Endothelial cell of umbilical vein (primary cell): ENCODE measurements around the gene SFTA2. TPM values are rescaled to one million over a fixed set of nuclear protein-coding genes. Genes with fewer than 3 reads are reported as not detected.

Source experiments
- BruUV-seq: library from RNA; stranded (reverse); fragments of 400-500 nt; replicated peaks from 2 replicates; lab custom pipeline; 2021; lab: Mats Ljungman, UMichigan
- CTCF ChIA-PET: fragments of 300-600, 350-600 bp; sonication (Branson Sonifier 250); formaldehyde crosslinking; loops from one replicate; lab custom pipeline; 2021; ENCODE audit warnings: antibody characterized with exemption, inconsistent platforms; lab: Charles Lee
- POLR2A ChIA-PET: fragments of 300-600, 350-600 bp; sonication (Branson Sonifier 250); formaldehyde crosslinking; loops from one replicate; lab custom pipeline; 2021; ENCODE audit warnings: antibody characterized with exemption, inconsistent platforms; lab: Charles Lee
- DNase-seq: peaks from one replicate; pipeline ENCODE4 v3.0.0-alpha.2; 2011; ENCODE audit warnings: low read depth, low spot score
- FAIRE-seq: peaks from 2 replicates; lab custom pipeline; 2011; peaks lifted over from hg19 to GRCh38; lab: Jason Lieb, UNC
- H2AFZ ChIP-seq: 2 replicates; pipeline ENCODE4 v1.6.0; 2012; ENCODE audit warnings: low read depth, low read length, control low read depth, inconsistent platforms
- H3K27ac ChIP-seq: 2 replicates; pipeline ENCODE4 v1.5.1; 2011; ENCODE audit warnings: low read depth, mild to moderate bottlenecking, control low read depth, low read length, moderate library complexity; ENCODE audit not compliant: insufficient read depth
- H3K27me3 ChIP-seq, 2 experiments: 2 replicates each; pipeline versions ENCODE4 v1.6.0 to v1.6.1; 2011; ENCODE audit warnings: low read length in 2 of 2, mixed read lengths in 1 of 2; ENCODE audit not compliant: control insufficient read depth in 2 of 2, insufficient read depth in 2 of 2
- H3K36me3 ChIP-seq, 2 experiments: 2 replicates in 1 of 2; 3 replicates in 1 of 2; pipeline ENCODE4 v1.5.1; 2011; ENCODE audit warnings: low read length in 2 of 2, mild to moderate bottlenecking in 1 of 2, moderate library complexity in 1 of 2; ENCODE audit not compliant: control insufficient read depth in 2 of 2, insufficient read depth in 2 of 2; ENCODE audit errors: extremely low read depth in 1 of 2
- H3K4me1 ChIP-seq: 3 replicates; pipeline ENCODE4 v1.5.1; 2011; ENCODE audit warnings: mild to moderate bottlenecking, low read length; ENCODE audit not compliant: control insufficient read depth, insufficient read depth; ENCODE audit errors: extremely low read depth
- H3K4me2 ChIP-seq: 2 replicates; pipeline ENCODE4 v1.6.1; 2011; ENCODE audit warnings: low read length, control low read depth, mixed read lengths; ENCODE audit not compliant: insufficient read depth
- H3K4me3 ChIP-seq, 3 experiments: fragments of 200-600 bp in 1 of 3; sonication (generic), shearing (Covaris generic) in 1 of 3; replicated peaks in 1 of 3; 2 replicates each; pipeline ENCODE4 v1.5.1; 2011 to 2016; ENCODE audit warnings: control low read depth in 3 of 3, low read length in 3 of 3, mild to moderate bottlenecking in 2 of 3, inconsistent platforms in 1 of 3, low read depth in 1 of 3, moderate library complexity in 1 of 3; ENCODE audit not compliant: insufficient read depth in 1 of 3
- H3K79me2 ChIP-seq: 2 replicates; pipeline ENCODE4 v1.6.0; 2012; ENCODE audit warnings: low read length, inconsistent platforms; ENCODE audit not compliant: control insufficient read depth, insufficient read depth
- H3K9ac ChIP-seq: replicated peaks from 2 replicates; pipeline ENCODE3; 2011; ENCODE audit warnings: low read length, control low read depth; ENCODE audit not compliant: insufficient read depth; ENCODE audit errors: extremely low read depth
- H3K9me1 ChIP-seq: replicated peaks from 3 replicates; pipeline ENCODE4 v1.6.0; 2011; ENCODE audit warnings: mild to moderate bottlenecking, low read length; ENCODE audit not compliant: control insufficient read depth, insufficient read depth; ENCODE audit errors: extremely low read depth
- H3K9me3 ChIP-seq: replicated peaks from 2 replicates; pipeline ENCODE4 v1.5.1; 2012; ENCODE audit warnings: low read length, inconsistent platforms; ENCODE audit not compliant: control insufficient read depth, insufficient read depth
- H4K20me1 ChIP-seq: replicated peaks from 2 replicates; pipeline ENCODE3; 2011; ENCODE audit warnings: mild to moderate bottlenecking, low read length; ENCODE audit not compliant: control insufficient read depth, insufficient read depth; ENCODE audit errors: extremely low read depth
- EZH2 ChIP-seq: IDR thresholded peaks from 2 replicates; pipeline ENCODE4 v1.6.1; 2012; ENCODE audit warnings: borderline replicate concordance, low read depth, mild to moderate bottlenecking, moderate library complexity, low read length, inconsistent platforms; ENCODE audit not compliant: severe bottlenecking
- FOS ChIP-seq: IDR thresholded peaks from 2 replicates; pipeline ENCODE4 v1.6.1; 2011; ENCODE audit warnings: mild to moderate bottlenecking, low read length, moderate library complexity, borderline replicate concordance; ENCODE audit not compliant: insufficient read depth
- GATA2 ChIP-seq: IDR thresholded peaks from 2 replicates; pipeline ENCODE4 v1.7.0; 2011; ENCODE audit warnings: low read depth, mild to moderate bottlenecking, moderate library complexity, mixed read lengths, low read length; ENCODE audit not compliant: insufficient read length, insufficient read depth
- JUN ChIP-seq: IDR thresholded peaks from 2 replicates; pipeline ENCODE4 v1.6.1; 2011; ENCODE audit warnings: borderline replicate concordance, low read depth; ENCODE audit not compliant: insufficient read length, insufficient read depth
- MAX ChIP-seq: IDR thresholded peaks from 2 replicates; pipeline ENCODE4 v1.6.1; 2011; ENCODE audit not compliant: insufficient read depth, insufficient read length
- MYC ChIP-seq: IDR thresholded peaks from one replicate; pipeline ENCODE4 v1.6.1; 2011; ENCODE audit warnings: mild to moderate bottlenecking, low read depth, low read length
- POLR2A ChIP-seq: IDR thresholded peaks from 2 replicates; pipeline ENCODE4 v1.6.1; 2012; ENCODE audit warnings: low read depth, mild to moderate bottlenecking, control low read depth, low read length
- POLR2AphosphoS5 ChIP-seq: IDR thresholded peaks from 2 replicates; pipeline ENCODE4 v1.6.1; 2012; ENCODE audit warnings: low read depth, mild to moderate bottlenecking, control low read depth, low read length, moderate library complexity; ENCODE audit not compliant: insufficient read depth
- dilution Hi-C: fragments of 300-500 bp; cut with MboI; formaldehyde crosslinking; loops from one replicate; pipeline ENCODE4 v1.15.0; 2019; ENCODE audit warnings: low sequenced_read_pairs; ENCODE audit not compliant: extremely low pct_ligation_motif_present
- intact Hi-C: fragments of 100-400 bp; cut with micrococcal nuclease; formaldehyde crosslinking; loops from one replicate; pipeline ENCODE4 v1.10.0; 2022
- polyA plus RNA-seq, 4 experiments: library from polyadenylated mRNA; depleted of rRNA in 3 of 4; stranded (reverse) in 3 of 4; unstranded in 1 of 4; fragments of >200 nt; gene quantifications; 2 replicates each; pipeline versions ENCODE4 v1.2.1 to v1.2.3, GENCODE V29; 2011 to 2012; ENCODE audit warnings: missing spikeins in 1 of 4
- total RNA-seq: library from RNA; stranded (reverse); gene quantifications from 2 replicates; pipeline ENCODE4 v1.2.3, GENCODE V29; 2021
- TF ChIP-seq, protein P1 (sequence below), 2 donors: IDR thresholded peaks; 1 replicate in 1 of 2; 2 replicates in 1 of 2; pipeline ENCODE4 v1.5.1; 2011; ENCODE audit warnings: low read length in 2 of 2, mild to moderate bottlenecking in 2 of 2, moderate library complexity in 2 of 2, control low read depth in 1 of 2, inconsistent platforms in 1 of 2, low read depth in 1 of 2; ENCODE audit not compliant: insufficient read depth in 1 of 2; ENCODE audit errors: extremely low read depth in 1 of 2

Gene SFTA2
- total and polyA plus RNA-seq, 2 donors (not counting 3 experiments of a cell fraction or from before 2014, with no cell fraction given): not detected

- Histone ChIP-seq H3K27me3 (no peaks in the 10 kb centered on the region), H3K9me3 (no peaks in the 10 kb centered on the region), H3K4me3 (no peak overlapping the region), H3K79me2 (no peaks in the 10 kb centered on the region), H3K27ac (no peak overlapping the region), H4K20me1 (no peaks in the 10 kb centered on the region), H3K9ac (no peak overlapping the region), H3K36me3 (peaks cover 0 to 7% of the 10 kb centered on the region in 2 experiments), H3K4me2 (no peak overlapping the region), H2AFZ (no peak overlapping the region), H3K9me1 (no peaks in the 10 kb centered on the region), H3K4me1 (no peaks in the 10 kb centered on the region)
- DNase-seq (no peak), FAIRE-seq (no peak)
- intact Hi-C loops: no loop called here
- ChIA-PET POLR2A (no interaction called here), CTCF (interaction anchor here (1.6 kb wide), 1 partner anchor 9 kb away, joined by 3 read pairs; the partner anchor contains the start of gene DDR1)
- dilution Hi-C loops: loop anchor here (25.0 kb wide), 1 partner anchor 156 kb away; the partner anchor contains the start of genes FLOT1 and IER3
- BruUV-seq: no TSS peak
- no peak for TF ChIP-seq EZH2
- TF ChIP-seq MYC: no peak
- TF ChIP-seq JUN: no peak
- TF ChIP-seq, protein P1, sequence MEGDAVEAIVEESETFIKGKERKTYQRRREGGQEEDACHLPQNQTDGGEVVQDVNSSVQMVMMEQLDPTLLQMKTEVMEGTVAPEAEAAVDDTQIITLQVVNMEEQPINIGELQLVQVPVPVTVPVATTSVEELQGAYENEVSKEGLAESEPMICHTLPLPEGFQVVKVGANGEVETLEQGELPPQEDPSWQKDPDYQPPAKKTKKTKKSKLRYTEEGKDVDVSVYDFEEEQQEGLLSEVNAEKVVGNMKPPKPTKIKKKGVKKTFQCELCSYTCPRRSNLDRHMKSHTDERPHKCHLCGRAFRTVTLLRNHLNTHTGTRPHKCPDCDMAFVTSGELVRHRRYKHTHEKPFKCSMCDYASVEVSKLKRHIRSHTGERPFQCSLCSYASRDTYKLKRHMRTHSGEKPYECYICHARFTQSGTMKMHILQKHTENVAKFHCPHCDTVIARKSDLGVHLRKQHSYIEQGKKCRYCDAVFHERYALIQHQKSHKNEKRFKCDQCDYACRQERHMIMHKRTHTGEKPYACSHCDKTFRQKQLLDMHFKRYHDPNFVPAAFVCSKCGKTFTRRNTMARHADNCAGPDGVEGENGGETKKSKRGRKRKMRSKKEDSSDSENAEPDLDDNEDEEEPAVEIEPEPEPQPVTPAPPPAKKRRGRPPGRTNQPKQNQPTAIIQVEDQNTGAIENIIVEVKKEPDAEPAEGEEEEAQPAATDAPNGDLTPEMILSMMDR (IDR thresholded peaks at IDR 0.05; ENCODE audit: extremely low read depth in 1 of 2, insufficient read depth in 1 of 2, low read depth in 1 of 2, low read length in 2 of 2): no peak
- no peak for TF ChIP-seq MAX
- TF ChIP-seq POLR2A: no peak
- no peak for TF ChIP-seq GATA2
- no peak for TF ChIP-seq POLR2AphosphoS5
- no peak for TF ChIP-seq FOS
These were observed 38.3 kb downstream of the SFTA2 start for GRCh38 chr6:30893666-30894065.
